ENCODE measurements around the gene HSPB6.

The HSPB6 gene

GRCh38 chr19:35764432-35765315 is 7.8 kb upstream of the HSPB6 start:
- no peak for DNase-seq

GRCh38 chr19:35760711-35761349 is 4.0 kb upstream of the HSPB6 start:
- DNase-seq: no peak

- DNase-seq: no peak
These were observed 2.9 kb upstream of the HSPB6 start for GRCh38 chr19:35759697-35760096.

GRCh38 chr19:35757749-35758608 is 1.1 kb upstream of the HSPB6 start, which contains the start of gene PROSER3:
PROSER3 (plus strand) TSS chr19:35758176; CDS start chr19:35758216, 40 bp downstream.
- DNase-seq: peak; percentile 98 to 99

- DNase-seq: peak; percentile 59 to 83
These were observed 461 bp upstream of the HSPB6 start for GRCh38 chr19:35757231-35757748.

GRCh38 chr19:35755550-35756376 is 1.1 kb downstream of the HSPB6 start:
- DNase-seq: no peak

GRCh38 chr19:35755131-35755549 is 1.7 kb downstream of the HSPB6 start:
- no peak for DNase-seq

- no peak for DNase-seq
These were observed 2.3 kb downstream of the HSPB6 start for GRCh38 chr19:35754370-35755130.

- no peak for DNase-seq
These were observed 3.0 kb downstream of the HSPB6 start for GRCh38 chr19:35753634-35754369.

GRCh38 chr19:35752746-35753350 is 4.0 kb downstream of the HSPB6 start:
- DNase-seq: no peak

- DNase-seq: no peak
These were observed 4.7 kb downstream of the HSPB6 start for GRCh38 chr19:35751839-35752745.

- DNase-seq: no peak
These were observed 6.7 kb downstream of the HSPB6 start for GRCh38 chr19:35750167-35750566.

GRCh38 chr19:35748106-35749020 is 8.5 kb downstream of the HSPB6 start, which contains the start of gene LIN37:
LIN37 (plus strand) TSS chr19:35748576; CDS start chr19:35748725, 149 bp downstream.
- peak; percentile 98 to 99 for DNase-seq

GRCh38 chr19:35746531-35746930 is 10.3 kb downstream of the HSPB6 start:
- no peak for DNase-seq

GRCh38 chr19:35746087-35746462 is 10.8 kb downstream of the HSPB6 start:
- no peak for DNase-seq

- DNase-seq: peak; percentile 98 to 99
These were observed 11.3 kb downstream of the HSPB6 start, which contains the start of the genes PSENEN and U2AF1L4 for GRCh38 chr19:35745328-35746086. PSENEN (plus strand) TSS chr19:35745651; CDS start chr19:35745931, 280 bp downstream. U2AF1L4 (minus strand) TSS chr19:35745418; CDS start chr19:35745391, 27 bp downstream.

Measured in NCI-H2081 (cell line).